NCI-H146 treated with DMSO at 0.1 percent for 48 hours (cell line): ENCODE results near the gene AQR.

Experiments used
- DNase-seq: peaks from one replicate; lab custom pipeline; 2025; ENCODE audit not compliant: unreplicated experiment; lab: John Stamatoyannopoulos, UW

Gene AQR

DNA sequence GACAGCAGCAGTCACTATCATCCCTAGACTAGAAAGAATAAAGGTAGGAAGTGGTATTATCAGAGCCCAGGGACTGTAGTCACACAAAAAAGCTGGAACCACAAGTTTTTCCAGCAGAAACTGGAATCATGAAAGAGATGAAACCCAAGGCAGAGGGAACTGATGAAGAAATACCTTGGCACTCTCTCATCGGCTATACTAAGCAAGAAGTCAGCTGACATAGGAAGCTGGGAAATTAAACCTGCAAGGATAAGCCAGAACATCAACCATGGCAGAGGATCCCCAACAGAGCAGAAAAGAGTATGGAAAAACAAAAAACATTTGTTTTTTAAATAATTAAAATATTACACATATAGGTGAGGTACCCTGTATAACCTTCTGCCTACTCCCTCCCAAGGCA lies 86.5 kb downstream of the AQR start:
- DNase-seq = no peak

- no peak for DNase-seq
Measured at GRCh38 chr15:34879107-34879506, 90.4 kb downstream of the AQR start.

GRCh38 chr15:34876640-34877039 lies 92.9 kb downstream of the AQR start:
- no peak for DNase-seq

DNA sequence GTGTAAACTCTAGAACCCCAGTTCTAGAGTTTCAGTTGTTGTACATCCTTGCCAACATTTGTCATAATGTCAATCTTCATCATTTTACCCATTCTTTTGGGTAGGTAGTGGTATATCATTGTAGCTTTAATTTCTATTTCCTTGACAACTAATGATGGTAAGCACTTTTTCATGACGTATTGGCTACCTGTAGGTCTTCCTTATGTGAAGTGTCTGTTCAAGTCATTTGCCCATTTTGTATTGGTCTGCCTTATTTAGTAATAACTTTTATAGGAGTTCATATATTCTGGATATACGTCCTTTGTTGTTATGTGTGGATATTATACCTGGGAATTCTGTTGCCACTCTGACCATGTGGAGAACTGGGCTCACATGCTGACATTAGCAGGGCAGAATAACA lies 100.4 kb downstream of the AQR start:
- no peak for DNase-seq

DNA sequence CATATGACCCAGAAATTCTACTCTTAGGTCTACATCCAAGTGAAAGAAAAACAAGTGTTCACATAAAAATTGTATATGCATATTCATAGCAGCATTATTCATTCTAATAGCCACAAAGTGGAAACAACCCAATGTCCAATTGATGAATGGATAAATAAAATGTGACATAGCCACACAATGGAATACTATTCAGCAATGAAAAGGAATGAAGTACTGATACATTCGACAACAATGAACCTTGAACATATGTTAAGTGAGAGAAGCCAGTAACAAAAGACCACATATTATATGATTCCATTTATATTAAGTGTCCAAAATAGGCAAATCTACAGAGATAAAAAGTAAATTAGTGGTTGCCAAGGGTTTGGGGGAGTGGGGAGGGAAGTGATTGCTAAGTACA lies 104.0 kb downstream of the AQR start:
- DNase-seq = no peak

DNA sequence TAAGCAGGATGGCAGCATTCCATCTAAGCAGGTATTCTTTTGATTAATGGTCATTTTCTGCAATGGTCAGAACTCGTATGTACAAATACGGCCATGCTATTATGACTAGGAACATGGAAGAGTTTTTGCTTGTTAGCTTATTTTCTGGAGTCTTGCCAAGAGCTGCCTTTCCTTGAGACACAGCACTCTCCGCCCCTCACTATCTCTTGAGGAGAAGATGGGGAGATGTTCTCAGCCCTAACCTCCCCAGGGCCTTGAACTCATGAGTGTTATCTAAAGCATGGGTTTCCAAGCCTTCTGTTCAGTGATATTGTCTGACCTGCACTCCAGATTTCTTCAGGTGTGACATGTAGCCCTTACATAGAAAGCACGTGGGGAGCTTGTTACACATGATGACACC lies 108.3 kb downstream of the AQR start:
- DNase-seq = no peak

DNA sequence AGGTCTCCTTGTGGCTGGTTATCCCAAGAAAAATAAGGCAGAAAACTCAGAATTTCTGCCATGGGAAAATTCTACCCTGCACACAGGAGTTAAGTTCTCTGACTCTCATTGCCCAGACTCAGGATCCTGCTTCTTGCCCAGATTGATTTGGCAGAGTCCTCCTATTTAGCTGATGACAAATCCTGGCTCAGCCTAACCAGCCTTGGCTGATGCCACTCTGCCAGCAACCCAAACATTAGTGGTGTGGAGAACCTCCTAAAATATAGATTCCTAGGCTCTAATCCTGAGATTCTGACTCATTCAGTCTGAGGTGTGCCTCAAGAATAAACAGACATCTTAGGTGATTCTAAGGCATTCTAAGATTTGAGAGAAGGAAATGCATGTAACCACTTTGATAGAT lies 113.6 kb downstream of the AQR start:
- DNase-seq = no peak

DNA sequence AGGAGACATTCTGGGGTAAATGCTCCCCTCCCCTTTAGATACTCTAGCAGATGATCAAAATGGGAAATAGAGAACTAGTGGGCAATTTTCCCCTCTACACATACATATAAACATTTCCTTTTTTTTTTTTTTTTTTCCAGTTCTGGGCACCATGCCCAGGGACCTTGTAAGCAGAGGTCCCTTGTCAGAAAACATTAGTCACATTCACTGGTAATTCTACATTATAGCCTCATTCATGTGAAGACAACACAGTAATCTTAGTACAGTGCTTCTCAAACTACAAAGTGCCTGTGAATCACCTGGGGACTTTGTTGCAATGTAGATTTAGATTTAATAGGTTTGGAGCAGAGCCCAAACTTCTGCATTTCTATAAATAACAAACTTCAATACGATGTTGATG lies 114.1 kb downstream of the AQR start:
- DNase-seq = no peak

- DNase-seq = no peak
Measured at GRCh38 chr15:34854232-34854631, 115.3 kb downstream of the AQR start.

DNA sequence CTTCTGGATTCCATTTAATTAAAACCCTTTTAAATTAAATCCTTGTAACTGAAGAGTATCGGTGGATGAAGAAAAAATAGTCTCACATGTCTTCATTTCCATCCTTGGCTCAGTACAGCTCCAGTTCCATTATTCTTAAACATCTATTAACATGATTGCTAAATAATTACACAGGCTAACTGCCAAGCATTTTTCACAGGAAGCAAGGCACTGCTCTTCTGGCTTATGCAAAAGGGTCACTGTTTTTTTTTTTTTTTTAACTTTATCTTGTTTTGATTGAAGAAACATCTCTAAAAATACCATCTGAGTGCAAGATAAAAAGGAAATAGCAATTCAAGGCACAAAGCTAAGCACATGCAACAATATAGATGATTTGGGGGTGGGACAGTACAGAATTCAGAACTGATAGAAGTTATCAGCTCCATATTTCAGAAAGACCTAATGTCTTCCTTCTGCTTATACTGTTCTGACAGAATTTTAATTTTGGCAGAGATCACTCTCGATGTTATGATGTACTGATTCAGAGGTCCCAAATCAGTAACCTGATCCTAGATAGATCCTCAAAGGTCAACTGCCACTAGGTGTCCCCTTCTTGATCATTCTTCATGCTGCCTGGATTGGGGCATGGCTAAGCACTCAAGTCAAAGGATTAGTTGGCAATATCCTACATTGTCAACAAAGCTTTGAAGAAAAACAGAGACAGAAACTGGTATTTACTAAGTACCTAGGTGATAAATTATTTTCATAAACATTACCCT lies 116.4 kb downstream of the AQR start:
- DNase-seq = no peak

DNA sequence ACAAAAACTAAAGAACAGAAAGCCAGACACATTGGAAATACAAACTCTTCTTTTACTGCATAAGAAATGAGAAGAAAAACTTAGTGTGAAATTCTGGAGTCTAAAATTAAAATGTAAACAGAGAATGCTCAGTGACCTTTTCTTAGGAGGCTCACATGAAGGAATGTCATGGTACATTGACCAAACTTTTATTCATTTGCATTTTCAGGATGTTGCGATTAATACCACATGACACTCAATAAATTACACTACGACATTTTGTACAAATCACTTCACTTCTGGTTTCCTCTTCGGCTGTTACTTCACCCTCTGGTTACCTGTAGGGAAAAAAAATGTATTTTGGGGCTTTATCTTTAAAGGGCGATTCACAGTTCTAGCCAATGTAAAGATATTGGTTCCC lies 117.8 kb downstream of the AQR start:
- DNase-seq = no peak

DNA sequence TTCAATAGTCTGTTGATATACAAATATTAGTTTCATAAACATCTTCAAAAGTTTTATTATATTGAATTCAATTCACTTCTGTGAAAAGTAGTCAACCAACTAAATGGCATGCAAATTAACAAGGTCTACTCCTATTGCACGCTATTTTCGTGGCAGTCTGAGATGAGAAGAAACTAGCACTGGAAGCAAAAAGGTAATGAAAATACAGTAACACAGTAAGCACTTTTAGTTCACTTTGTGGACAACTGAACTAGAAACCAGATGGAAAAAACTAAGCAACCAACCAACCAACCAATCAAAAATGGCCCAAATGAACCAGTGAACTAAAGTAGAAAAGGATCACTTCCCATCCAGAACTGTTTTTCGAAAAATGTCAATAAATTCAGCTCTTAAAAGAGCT lies 118.5 kb downstream of the AQR start:
- DNase-seq = no peak

GRCh38 chr15:34850121-34850520 lies 119.4 kb downstream of the AQR start:
- no peak for DNase-seq

DNA sequence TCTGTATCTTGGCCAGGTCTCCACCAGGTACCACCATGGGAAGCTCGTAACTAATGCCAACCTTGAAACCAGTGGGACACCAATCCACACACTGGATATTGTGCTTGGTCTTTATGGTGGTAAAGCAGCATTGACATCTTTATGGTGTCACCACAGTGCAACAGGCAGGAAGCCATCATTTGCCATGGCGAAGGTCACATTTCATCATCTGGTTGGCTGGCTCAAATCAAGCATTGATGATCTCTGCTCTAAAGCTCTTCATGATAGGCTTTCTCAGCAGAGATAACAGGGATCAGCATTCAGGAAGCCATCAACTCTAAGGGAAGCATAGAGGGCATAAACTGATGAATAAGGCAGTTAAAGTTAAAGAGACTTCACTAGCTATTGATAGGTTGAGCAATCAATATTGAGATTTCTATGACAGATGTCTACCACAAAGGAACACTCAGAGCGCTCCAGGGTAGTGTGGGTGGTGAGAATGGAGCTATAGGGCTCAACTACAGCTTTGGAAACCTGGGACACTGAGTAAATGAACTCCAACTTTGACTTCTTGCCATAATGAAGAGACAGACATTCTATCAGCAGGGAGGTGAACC lies 120.1 kb downstream of the AQR start:
- DNase-seq = no peak

- DNase-seq = no peak
Measured at GRCh38 chr15:34847598-34847997, 121.9 kb downstream of the AQR start.

DNA sequence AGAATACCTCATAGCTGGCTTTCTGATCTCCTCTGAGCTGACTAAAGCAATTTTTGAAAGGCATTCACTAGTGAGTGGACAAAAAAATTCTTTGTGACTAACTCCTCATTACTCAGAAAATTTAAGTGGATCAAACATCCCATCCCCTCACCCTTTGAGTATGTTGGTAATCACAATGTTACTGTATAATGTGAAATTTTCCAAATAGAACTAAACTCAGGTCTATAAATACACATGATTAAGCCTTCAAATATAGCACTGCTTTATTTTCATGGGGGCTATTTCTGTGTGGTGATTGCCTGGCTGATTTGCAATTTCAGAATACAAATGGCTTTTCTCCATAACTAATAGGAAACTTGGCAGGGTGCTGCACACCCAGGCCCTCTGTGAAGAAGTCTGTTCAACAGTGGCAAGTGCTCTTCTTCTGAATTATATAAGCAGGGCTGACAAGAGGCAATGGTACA lies 128.2 kb downstream of the AQR start:
- DNase-seq = no peak

- no peak for DNase-seq
Measured at GRCh38 chr15:34838282-34838681, 131.3 kb downstream of the AQR start.

DNA sequence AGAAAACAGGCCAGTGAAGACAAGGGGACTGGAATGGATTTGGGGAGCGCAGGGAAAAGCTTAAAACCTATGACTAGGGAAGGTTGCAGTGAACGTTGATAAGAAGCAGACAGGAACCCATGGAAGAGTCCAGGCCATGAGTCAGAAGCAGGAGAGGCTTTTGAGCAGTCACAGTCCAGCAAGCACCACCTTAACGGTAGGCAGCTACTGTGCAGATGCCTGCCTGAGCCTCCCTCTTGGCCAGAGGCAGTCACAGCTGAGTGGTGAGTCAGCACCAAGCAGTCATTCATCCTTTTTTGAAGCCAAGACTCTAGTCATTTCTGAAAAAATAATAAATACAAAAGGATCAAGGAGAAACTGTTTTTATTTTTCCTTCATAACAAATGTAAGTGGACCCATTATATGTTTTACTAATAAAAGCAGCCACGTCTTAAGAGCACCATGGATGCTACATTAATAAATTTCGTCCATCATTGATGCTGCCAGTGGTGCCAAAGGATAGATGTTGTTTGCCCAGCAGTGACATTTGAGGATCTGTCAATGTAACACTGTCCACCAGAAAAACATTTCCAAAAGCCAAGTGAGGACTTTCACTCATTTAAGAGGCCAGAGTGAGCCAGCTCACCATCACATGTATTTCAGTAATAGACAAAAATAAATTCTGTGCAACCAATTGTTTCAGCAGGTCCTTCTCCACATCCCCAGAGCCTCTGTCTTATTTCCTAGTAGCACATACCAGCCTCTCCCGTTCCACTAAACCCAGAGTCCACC lies 132.1 kb downstream of the AQR start:
- no peak for DNase-seq

GRCh38 chr15:34828145-34828911 lies 141.2 kb downstream of the AQR start:
- no peak for DNase-seq

DNA sequence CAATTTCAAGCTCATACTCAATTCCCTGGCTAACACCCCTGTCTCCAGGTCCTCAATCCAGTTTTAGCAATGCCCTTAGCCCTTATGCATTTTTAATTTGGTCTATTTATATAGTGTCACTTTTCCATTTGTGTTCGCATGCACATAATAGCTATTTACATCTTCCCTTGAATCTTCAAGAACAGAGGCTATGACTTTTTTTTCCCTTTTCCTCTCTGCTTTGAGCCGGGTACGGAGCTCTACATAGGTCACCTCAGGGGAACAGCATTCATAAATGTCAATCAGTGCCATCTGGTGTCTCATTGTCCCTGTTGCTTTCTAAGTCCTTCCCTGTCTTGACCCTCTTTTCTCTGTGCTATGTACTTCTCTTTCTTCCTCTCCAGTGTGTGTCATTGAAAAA lies 147.7 kb downstream of the AQR start:
- DNase-seq = no peak

- DNase-seq = no peak
Measured at GRCh38 chr15:34820110-34820509, 149.4 kb downstream of the AQR start.
